K562 (cell line): ENCODE measurements around the gene DENND2C. TPM values are rescaled to one million over a fixed set of nuclear protein-coding genes. Genes with fewer than 3 reads are reported as not detected.

Experiments used
- ATAC-seq: fragments of 200-7000 bp; cut with Tn5 transposase; 3 replicates; pipeline ENCODE4 v1.9.1; 2020; ENCODE audit warnings: moderate library complexity
- BruUV-seq: library from RNA; stranded (reverse); fragments of 400-500 nt; replicated peaks from 2 replicates; lab custom pipeline; 2021; lab: Mats Ljungman, UMichigan
- CTCF ChIA-PET: fragments of 300-600 bp; formaldehyde crosslinking; extraction: SDS; loops from one replicate; lab custom pipeline; 2021; ENCODE audit warnings: low intra/inter-chr PET ratio; lab: Yijun Ruan, JAX
- POLR2A ChIA-PET: fragments of 300-600, 350-650 bp; sonication (Branson Sonifier 250); formaldehyde crosslinking; extraction: SDS; loops from one replicate; lab custom pipeline; 2021; ENCODE audit warnings: antibody characterized with exemption, inconsistent platforms; lab: Yijun Ruan, JAX
- DNase-seq, 4 experiments: peaks; one replicate each; pipeline versions ENCODE4 v3.0.0 to v3.0.0-alpha.2; 2011 to 2018; ENCODE audit warnings: low spot score in 3 of 4, mixed read lengths in 3 of 4; ENCODE audit errors: extremely low read depth in 1 of 4
- FAIRE-seq: peaks from 2 replicates; lab custom pipeline; 2011; peaks lifted over from hg19 to GRCh38; lab: Jason Lieb, UNC
- H2AFZ ChIP-seq: 2 replicates; pipeline ENCODE4 v1.6.0; 2011; ENCODE audit warnings: low read depth, low read length, control low read depth, inconsistent platforms
- H3K27ac ChIP-seq: fragments of 200-600 bp; 3 replicates; pipeline ENCODE4 v1.8.0; 2011; ENCODE audit warnings: low read depth, mild to moderate bottlenecking, control low read depth, inconsistent platforms, low read length, moderate library complexity, mixed read lengths; ENCODE audit errors: extremely low read depth
- H3K27me3 ChIP-seq, 2 experiments: fragments of 300-600 bp in 1 of 2; 2 replicates in 1 of 2; 3 replicates in 1 of 2; pipeline versions ENCODE4 v1.6.0 to v1.8.0; 2011; ENCODE audit warnings: inconsistent platforms in 2 of 2, low read length in 2 of 2, mild to moderate bottlenecking in 1 of 2, mixed read lengths in 1 of 2, moderate library complexity in 1 of 2; ENCODE audit not compliant: control insufficient read depth in 2 of 2, insufficient read depth in 2 of 2
- H3K36me3 ChIP-seq: fragments of 300-600 bp; 3 replicates; pipeline ENCODE4 v1.8.0; 2011; ENCODE audit warnings: mild to moderate bottlenecking, low read length, inconsistent platforms; ENCODE audit not compliant: control insufficient read depth, insufficient read depth
- H3K4me1 ChIP-seq, 2 experiments: fragments of 200-600 bp in 1 of 2; replicated peaks in 1 of 2; 2 replicates in 1 of 2; 3 replicates in 1 of 2; pipeline versions ENCODE4 v1.5.1 to v1.8.0; 2011; ENCODE audit warnings: inconsistent platforms in 2 of 2, low read length in 2 of 2, mild to moderate bottlenecking in 1 of 2, mixed read lengths in 1 of 2, moderate library complexity in 1 of 2; ENCODE audit not compliant: control insufficient read depth in 2 of 2, insufficient read depth in 2 of 2
- H3K4me2 ChIP-seq: 2 replicates; pipeline ENCODE4 v1.6.1; 2011; ENCODE audit warnings: low read length, control low read depth, inconsistent platforms, mixed read lengths; ENCODE audit not compliant: insufficient read depth
- H3K4me3 ChIP-seq: fragments of 200-600 bp; sonication (generic), shearing (Covaris generic); 2 replicates; pipeline ENCODE4 v1.5.1; 2016; ENCODE audit warnings: control low read depth, inconsistent platforms
- H3K79me2 ChIP-seq: fragments of 200-600 bp; 3 replicates; pipeline ENCODE4 v1.8.0; 2011; ENCODE audit warnings: low read length, inconsistent platforms; ENCODE audit not compliant: control insufficient read depth, insufficient read depth
- H3K9ac ChIP-seq, 2 experiments: 2 replicates each; pipeline versions ENCODE4 v1.6.0 to v1.6.1; 2011; ENCODE audit warnings: low read depth in 2 of 2, low read length in 2 of 2, control low read depth in 1 of 2, inconsistent platforms in 1 of 2, mild to moderate bottlenecking in 1 of 2, mixed read lengths in 1 of 2; ENCODE audit not compliant: insufficient read depth in 1 of 2
- H3K9me1 ChIP-seq: one replicate; pipeline ENCODE4 v1.6.0; 2011; ENCODE audit warnings: inconsistent platforms, mild to moderate bottlenecking, low read length, moderate library complexity; ENCODE audit not compliant: control insufficient read depth, insufficient read depth
- H3K9me3 ChIP-seq: replicated peaks from 2 replicates; pipeline ENCODE4 v1.5.1; 2011; ENCODE audit warnings: low read depth, low read length, inconsistent platforms; ENCODE audit not compliant: control insufficient read depth, insufficient read depth
- H4K20me1 ChIP-seq: replicated peaks from 2 replicates; pipeline ENCODE4 v1.6.1; 2011; ENCODE audit warnings: low read length, inconsistent platforms, mixed read lengths; ENCODE audit not compliant: control insufficient read depth, insufficient read depth
- BRF1 ChIP-seq: IDR thresholded peaks from 3 replicates; pipeline ENCODE4 v1.6.1; 2011; ENCODE audit warnings: borderline replicate concordance, mild to moderate bottlenecking; ENCODE audit not compliant: insufficient read length; ENCODE audit errors: extremely low read depth
- ELK1 ChIP-seq: sonication (generic); formaldehyde crosslinking; IDR thresholded peaks from 2 replicates; pipeline ENCODE4 v1.8.1; 2022; ENCODE audit warnings: missing genetic modification reagents
- GABPB1 ChIP-seq: sonication (generic); formaldehyde crosslinking; IDR thresholded peaks from 2 replicates; pipeline ENCODE4 v1.8.0; 2022; ENCODE audit warnings: mild to moderate bottlenecking, missing genetic modification reagents
- GATAD2A ChIP-seq: fragments of 450-650 bp; IDR thresholded peaks from 2 replicates; pipeline ENCODE4 v1.6.1; 2017
- GTF2F1 ChIP-seq: IDR thresholded peaks from 2 replicates; pipeline ENCODE4 v1.6.1; 2011; ENCODE audit warnings: low read depth, low read length, improper control_type of control experiment
- KLF1 ChIP-seq: fragments of 450-650 bp; IDR thresholded peaks from 2 replicates; pipeline ENCODE4 v1.6.1; 2016; ENCODE audit warnings: missing genetic modification characterization, missing compliant biosample characterization
- NCOA2 ChIP-seq, 2 experiments: fragments of 450-650 bp; IDR thresholded peaks; 2 replicates each; pipeline ENCODE4 v1.6.1; 2018; ENCODE audit warnings: mild to moderate bottlenecking in 2 of 2, moderate library complexity in 1 of 2; ENCODE audit not compliant: partially characterized antibody in 2 of 2
- NCOA6 ChIP-seq: fragments of 450-650 bp; IDR thresholded peaks from 2 replicates; pipeline ENCODE4 v1.6.1; 2017; ENCODE audit warnings: mild to moderate bottlenecking
- POLR2A ChIP-seq: fragments of 450-650 bp; conservative IDR thresholded peaks from 2 replicates; pipeline ENCODE4 v1.6.1; 2016
- SETDB1 ChIP-seq: IDR thresholded peaks from one replicate; pipeline ENCODE4 v1.6.1; 2012; ENCODE audit warnings: low read length, control low read depth, inconsistent platforms
- SIN3B ChIP-seq: fragments of 450-650 bp; IDR thresholded peaks from 2 replicates; pipeline ENCODE4 v1.6.1; 2017; ENCODE audit warnings: low read depth, mild to moderate bottlenecking, moderate library complexity
- SIRT6 ChIP-seq: IDR thresholded peaks from one replicate; pipeline ENCODE4 v1.6.1; 2012; ENCODE audit warnings: low read depth, mild to moderate bottlenecking, control low read depth, inconsistent platforms, low read length, moderate library complexity
- ZBTB1 ChIP-seq: sonication (generic); formaldehyde crosslinking; IDR thresholded peaks from 2 replicates; pipeline ENCODE4 v1.8.1; 2023; ENCODE audit warnings: missing genetic modification reagents, low read depth, mild to moderate bottlenecking, borderline replicate concordance
- ZNF239 ChIP-seq: fragments of 250-450 bp; sonication (Bioruptor Pico); IDR thresholded peaks from 2 replicates; pipeline ENCODE4 v1.4.0; 2020; ENCODE audit warnings: mild to moderate bottlenecking
- ZNF318 ChIP-seq, 2 experiments: fragments of 450-650 bp; IDR thresholded peaks; 2 replicates each; pipeline ENCODE4 v1.6.1; 2016; ENCODE audit warnings: mild to moderate bottlenecking in 2 of 2, borderline replicate concordance in 1 of 2, low read depth in 1 of 2, moderate library complexity in 1 of 2
- ZNF644 ChIP-seq: fragments of 200-800 bp; sonication (Bioruptor generic); IDR thresholded peaks from 2 replicates; pipeline ENCODE4 v1.6.1; 2016; ENCODE audit warnings: low read depth, missing genetic modification characterization, missing compliant biosample characterization
- WGBS: fragments of 100-300 bp; shearing (Covaris generic); methylation state at CpG from one replicate; pipeline ENCODE4 v1.1.6; 2016; ENCODE audit warnings: low coverage, mixed read lengths; ENCODE audit not compliant: insufficient coverage; ENCODE audit errors: missing lambda C conversion rate; 5-methylcytosine and 5-hydroxymethylcytosine counted together
- in situ Hi-C: fragments of 300-500 bp; cut with MboI; formaldehyde crosslinking; loops from 4 replicates; pipeline ENCODE4 v1.15.0; 2018; ENCODE audit warnings: inconsistent platforms, mixed read lengths
- intact Hi-C: fragments of 100-400 bp; cut with micrococcal nuclease; formaldehyde crosslinking; loops from 2 replicates; pipeline ENCODE4 v1.14.2; 2022
- polyA plus RNA-seq, 8 experiments: library from polyadenylated mRNA; depleted of rRNA in 4 of 8; stranded (reverse) in 5 of 8; unstranded in 3 of 8; fragments of >200 nt; fragmentation: Nextera tagmentation in 2 of 8; fragmentation: Illumina TruSeq in 1 of 8; extraction: Ambion mirVana in 2 of 8; extraction: Trizol in 1 of 8; gene quantifications; 2 replicates each; pipeline versions ENCODE4 v1.2.1 to v1.2.3, GENCODE V29; 2011 to 2014; ENCODE audit warnings: inconsistent platforms in 1 of 8, missing spikeins in 1 of 8
- total RNA-seq, 7 experiments: library from RNA; depleted of rRNA in 6 of 7; stranded (reverse); fragments of >200 nt in 6 of 7; fragmentation: Illumina TruSeq in 2 of 7; extraction: Trizol in 2 of 7; gene quantifications; 2 replicates each; pipeline versions ENCODE4 v1.2.1 to v1.2.3, GENCODE V29; 2011 to 2021; ENCODE audit warnings: low replicate concordance in 1 of 7

The DENND2C gene
- total and polyA plus RNA-seq, 9 of the 15 experiments (the other 6 are each of a cell fraction or from before 2014, with no cell fraction given) = 0.03 to 0.25 (median 0.14) TPM

GRCh38 chr1:114712977-114713376 is 43.1 kb upstream of the DENND2C start:
- no peak for DNase-seq
- peaks cover 82% of the 10 kb centered on the region for H3K36me3 ChIP-seq
- in situ Hi-C loops = no loop called here
- POLR2A ChIA-PET = interaction anchor here (0.7 to 1.7 kb wide), 5 partner anchors 8 to 45 kb away, joined by 3 to 4 read pairs (median 3); partner anchors contain the start of gene CSDE1
- no peak for TF ChIP-seq ZNF318 (IDR thresholded peaks at IDR 0.05; ENCODE audit: borderline replicate concordance in 1 of 2, low read depth in 1 of 2)
- no peak for TF ChIP-seq GABPB1 (CRISPR knock-in tag)
- TF ChIP-seq SIN3B = no peak
- no peak for TF ChIP-seq GATAD2A
- no peak for TF ChIP-seq POLR2A
- TF ChIP-seq ZNF239 (CRISPR knock-in tag) = no peak
- TF ChIP-seq ZNF644 (tag) = no peak
- TF ChIP-seq NCOA2 (IDR thresholded peaks at IDR 0.05; ENCODE audit: partially characterized antibody in 2 of 2) = no peak
- TF ChIP-seq SETDB1 = no peak
- TF ChIP-seq SIRT6 = no peak
- no peak for TF ChIP-seq ZBTB1 (CRISPR knock-in tag)
- no peak for TF ChIP-seq BRF1
- no peak for TF ChIP-seq ELK1 (CRISPR knock-in tag)
- no peak for TF ChIP-seq NCOA6
- TF ChIP-seq KLF1 (tag) = no peak
- TF ChIP-seq GTF2F1 = no peak
- TF ChIP-seq, all 486 proteins: peak for 0
- no peak overlapping the region for H3K4me3 ChIP-seq
- ATAC-seq = no peak
- no TSS peak for BruUV-seq
- H3K27ac ChIP-seq = no peak overlapping the region
- no peak overlapping the region for H2AFZ ChIP-seq
- H3K27me3 ChIP-seq = no peaks in the 10 kb centered on the region
- no peak overlapping the region for H3K9ac ChIP-seq
- no peaks in the 10 kb centered on the region for H4K20me1 ChIP-seq
- no peak overlapping the region for H3K4me2 ChIP-seq
- intact Hi-C loops = no loop called here
- no peaks in the 10 kb centered on the region for H3K9me3 ChIP-seq
- 70% methylated on average over 4 of the region's 4 CpGs for WGBS
- peaks cover 0 to 9% of the 10 kb centered on the region in 2 experiments; a peak in 2 of 5 replicates for H3K4me1 ChIP-seq
- peaks cover 30% of the 10 kb centered on the region for H3K79me2 ChIP-seq
- no peak for FAIRE-seq
- no peaks in the 10 kb centered on the region for H3K9me1 ChIP-seq
- CTCF ChIA-PET = no interaction called here
